Activated CD4-positive, alpha-beta memory T cell treated with anti-CD3 and anti-CD28 coated beads, Interleukin-2, amount 10 ng/mL, durations not matched to agents 7 days and 5 days (primary cell): Measurements from ENCODE around the gene FNBP1. TPM values are rescaled to one million over a fixed set of nuclear protein-coding genes. Genes with fewer than 3 reads are reported as not detected.
A peak's percentile ranks its signal among the peaks of the same experiment; 100 is the strongest.

Source experiments
- CTCF ChIA-PET: fragments of 350-600 bp; sonication (Branson Sonifier 250); formaldehyde crosslinking; loops from one replicate; lab custom pipeline; 2021; ENCODE audit warnings: antibody characterized with exemption, inconsistent platforms; lab: Charles Lee
- POLR2A ChIA-PET: fragments of 350-600 bp; sonication (Branson Sonifier 250); formaldehyde crosslinking; loops from one replicate; lab custom pipeline; 2021; ENCODE audit warnings: antibody characterized with exemption; lab: Charles Lee
- DNase-seq: peaks from one replicate; pipeline ENCODE4 v3.0.0-alpha.2; 2020
- H3K27ac Mint-ChIP-seq: one replicate; pipeline ENCODE4 v1.8.0; 2021; ENCODE audit warnings: mild to moderate bottlenecking, mixed read lengths
- H3K27me3 Mint-ChIP-seq: one replicate; pipeline ENCODE4 v1.8.0; 2021; ENCODE audit warnings: mixed read lengths
- H3K36me3 Mint-ChIP-seq: one replicate; pipeline ENCODE4 v1.8.0; 2021; ENCODE audit warnings: low read depth, mixed read lengths
- H3K4me1 Mint-ChIP-seq: one replicate; pipeline ENCODE4 v1.8.0; 2021; ENCODE audit warnings: mixed read lengths
- H3K4me3 Mint-ChIP-seq: one replicate; pipeline ENCODE4 v1.8.0; 2021; ENCODE audit warnings: mild to moderate bottlenecking, mixed read lengths
- H3K9me3 Mint-ChIP-seq: one replicate; pipeline ENCODE4 v1.8.0; 2021; ENCODE audit warnings: mixed read lengths
- total RNA-seq, 2 experiments: library from RNA; stranded (reverse); gene quantifications; one replicate each; pipeline ENCODE4 v1.2.3, GENCODE V29; 2021

FNBP1 gene
- total RNA-seq, 2 experiments from 2014 or later = 208 to 213 TPM

DNA sequence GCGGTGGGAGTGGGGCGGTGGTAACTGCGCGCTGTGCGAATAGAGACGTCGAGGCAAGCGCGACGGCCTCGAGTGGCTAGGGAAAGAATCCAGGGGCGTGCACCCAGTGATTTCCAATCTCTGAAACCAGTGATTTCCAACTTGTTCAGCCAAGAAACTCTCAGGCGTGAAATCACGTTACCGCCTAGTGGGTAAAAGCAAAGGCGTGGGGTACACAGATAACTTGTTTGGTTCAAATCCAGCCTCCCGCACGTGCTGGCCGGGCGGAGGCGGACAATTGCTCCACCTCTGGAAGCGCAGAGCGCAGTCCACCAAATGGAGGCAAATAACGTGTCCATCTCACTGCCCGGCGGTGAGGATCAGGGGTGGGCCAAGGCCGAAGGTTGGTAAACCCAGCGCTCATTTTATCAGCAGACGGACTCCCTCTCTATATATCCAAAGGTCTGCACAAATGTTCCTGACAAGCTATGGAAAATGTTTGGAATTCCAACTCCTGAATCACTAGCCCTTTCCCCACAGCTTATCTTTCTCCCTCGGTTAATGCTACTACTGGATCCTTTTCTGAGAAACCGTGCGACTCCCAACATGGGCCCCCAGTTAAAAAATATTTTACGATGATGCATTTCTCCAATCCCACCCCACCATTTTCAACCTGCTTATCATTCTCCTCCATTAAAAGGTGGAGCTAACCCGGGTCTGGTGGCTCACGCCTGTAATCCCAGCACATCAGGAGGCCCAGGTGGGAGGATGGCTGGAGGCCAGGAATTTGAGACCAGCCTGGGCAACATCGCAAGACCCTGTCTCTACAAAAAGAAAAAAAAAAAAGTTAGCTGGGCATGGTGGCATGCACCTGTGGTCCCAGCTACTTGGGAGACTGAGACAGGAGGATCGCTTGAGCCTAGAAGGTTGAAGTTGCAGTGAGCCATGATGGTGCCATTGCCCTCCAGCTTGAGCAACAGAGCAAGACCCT lies 950 bp upstream of the FNBP1 start:
- Mint-ChIP-seq H3K4me3 (peak overlapping the region; percentile 90), H3K4me1 (peaks cover 42% of the 10 kb centered on the region), H3K27ac (peak overlapping the region; percentile 89), H3K9me3 (no peaks in the 10 kb centered on the region), H3K27me3 (no peaks in the 10 kb centered on the region), H3K36me3 (peaks cover 17% of the 10 kb centered on the region)
- ChIA-PET CTCF (interaction anchor here (0.6 to 1.5 kb wide), 7 partner anchors 10 to 179 kb away, joined by 3 to 9 read pairs (median 8); partner anchors contain the start of gene GPR107), POLR2A (interaction anchor here (0.6 to 14.8 kb wide), 22 partner anchors 9 to 1688 kb away, joined by 3 to 403 read pairs (median 4); partner anchors contain the start of genes C9orf78, GPR107 and USP20)
- DNase-seq = no peak

- POLR2A ChIA-PET = interaction anchor here (0.7 to 14.8 kb wide), 21 partner anchors 8 to 175 kb away, joined by 3 to 403 read pairs (median 11); partner anchors contain the start of gene GPR107
- no peaks in the 10 kb centered on the region for H3K27me3 Mint-ChIP-seq
- peak overlapping the region; percentile 90 for H3K4me3 Mint-ChIP-seq
- peak overlapping the region; percentile 91 for H3K27ac Mint-ChIP-seq
- H3K9me3 Mint-ChIP-seq = no peaks in the 10 kb centered on the region
- DNase-seq = no peak
- H3K36me3 Mint-ChIP-seq = peaks cover 22% of the 10 kb centered on the region
- peaks cover 50% of the 10 kb centered on the region for H3K4me1 Mint-ChIP-seq
- CTCF ChIA-PET = interaction anchor here (1.2 to 2.5 kb wide), 5 partner anchors 11 to 177 kb away, joined by 3 to 9 read pairs (median 5); partner anchors contain the start of gene GPR107
Measured at GRCh38 chr9:130042406-130042884, 544 bp downstream of the FNBP1 start.

DNA sequence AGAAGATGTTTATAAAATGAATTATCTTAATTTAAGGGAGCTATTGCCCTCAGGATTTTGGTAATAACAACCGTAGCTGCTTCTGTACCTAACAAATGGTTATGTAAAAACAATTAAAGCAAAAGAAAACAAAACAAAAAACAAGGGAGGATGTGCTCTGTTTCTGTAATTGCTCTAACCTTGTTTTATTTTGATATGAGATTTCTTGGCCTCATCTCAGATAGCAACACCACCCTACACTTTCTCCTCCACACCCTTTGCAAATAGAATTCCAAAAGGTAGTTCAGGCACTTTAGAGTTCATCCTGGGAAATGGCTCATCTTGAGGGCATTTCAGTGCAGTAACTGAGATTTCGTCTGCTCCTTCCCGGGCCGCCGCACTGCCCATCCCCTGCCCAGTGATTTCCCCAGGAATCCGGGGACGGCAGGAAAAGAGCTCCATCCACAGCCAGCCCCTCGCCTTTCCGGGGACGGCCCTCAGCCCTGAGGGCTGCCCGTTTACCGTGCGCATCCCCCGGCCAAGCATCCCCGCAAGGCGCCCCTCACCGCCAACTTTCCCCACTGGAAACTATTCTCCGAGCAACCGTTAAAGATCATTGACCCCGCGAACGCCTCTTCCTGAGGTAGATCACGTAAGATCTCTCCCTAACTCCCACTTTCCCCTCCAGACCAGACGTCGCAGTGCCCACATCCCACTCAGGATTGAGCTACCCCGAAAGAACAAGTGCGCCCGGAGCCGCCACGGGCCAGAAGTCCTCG lies 1.2 kb downstream of the FNBP1 start:
- CTCF ChIA-PET = interaction anchor here (1.2 to 2.5 kb wide), 4 partner anchors 12 to 157 kb away, joined by 4 to 9 read pairs (median 6); partner anchors contain the start of gene GPR107
- Mint-ChIP-seq H3K27me3 (no peaks in the 10 kb centered on the region), H3K4me3 (peak overlapping the region; percentile 90), H3K9me3 (no peaks in the 10 kb centered on the region), H3K27ac (peak overlapping the region; percentile 91), H3K36me3 (peaks cover 28% of the 10 kb centered on the region), H3K4me1 (peaks cover 56% of the 10 kb centered on the region)
- DNase-seq = no peak
- POLR2A ChIA-PET = interaction anchor here (0.7 to 14.8 kb wide), 21 partner anchors 7 to 1232 kb away, joined by 3 to 403 read pairs (median 13); partner anchors contain the start of gene GPR107

GRCh38 chr9:130040984-130041647 lies 1.9 kb downstream of the FNBP1 start:
- no peak for DNase-seq
- H3K4me1 Mint-ChIP-seq = peaks cover 60% of the 10 kb centered on the region
- CTCF ChIA-PET = interaction anchor here (0.7 to 3.4 kb wide), 5 partner anchors 13 to 156 kb away, joined by 3 to 27 read pairs (median 8); partner anchors contain the start of gene GPR107
- no peaks in the 10 kb centered on the region for H3K9me3 Mint-ChIP-seq
- no peaks in the 10 kb centered on the region for H3K27me3 Mint-ChIP-seq
- peak overlapping the region; percentile 90 for H3K4me3 Mint-ChIP-seq
- peak overlapping the region; percentile 91 for H3K27ac Mint-ChIP-seq
- peaks cover 34% of the 10 kb centered on the region for H3K36me3 Mint-ChIP-seq
- POLR2A ChIA-PET = interaction anchor here (0.7 to 14.8 kb wide), 24 partner anchors 10 to 1233 kb away, joined by 3 to 403 read pairs (median 15); partner anchors contain the start of gene GPR107

- ChIA-PET POLR2A (interaction anchor here (0.7 to 14.8 kb wide), 25 partner anchors 10 to 236 kb away, joined by 3 to 403 read pairs (median 14); partner anchors contain the start of gene GPR107), CTCF (interaction anchor here (0.6 to 3.4 kb wide), 15 partner anchors 10 to 237 kb away, joined by 3 to 27 read pairs (median 4); no protein-coding TSS in a partner anchor)
- Mint-ChIP-seq H3K27ac (peak overlapping the region; percentile 91), H3K9me3 (no peaks in the 10 kb centered on the region), H3K36me3 (peaks cover 44% of the 10 kb centered on the region), H3K4me1 (peaks cover 62% of the 10 kb centered on the region), H3K4me3 (peak overlapping the region; percentile 90), H3K27me3 (no peaks in the 10 kb centered on the region)
- no peak for DNase-seq
Measured at GRCh38 chr9:130039528-130040147, 3.4 kb downstream of the FNBP1 start.

GRCh38 chr9:130036099-130036498 lies 6.9 kb downstream of the FNBP1 start:
- no peak for DNase-seq
- Mint-ChIP-seq H3K9me3 (no peaks in the 10 kb centered on the region), H3K4me1 (peaks cover 77% of the 10 kb centered on the region), H3K36me3 (peaks cover 52% of the 10 kb centered on the region), H3K27ac (peak overlapping the region; percentile 91), H3K4me3 (peak overlapping the region; percentile 90), H3K27me3 (no peaks in the 10 kb centered on the region)
- ChIA-PET CTCF (interaction anchor here (0.9 to 2.4 kb wide), 2 partner anchors 9 to 147 kb away, joined by 4 to 7 read pairs; no protein-coding TSS in a partner anchor), POLR2A (interaction anchor here (0.8 to 14.8 kb wide), 10 partner anchors 8 to 146 kb away, joined by 3 to 403 read pairs (median 8); partner anchors contain the start of gene FNBP1)

- Mint-ChIP-seq H3K4me3 (peak overlapping the region; percentile 34), H3K4me1 (peaks cover 82% of the 10 kb centered on the region), H3K27ac (peak overlapping the region; percentile 91), H3K9me3 (no peaks in the 10 kb centered on the region), H3K27me3 (no peaks in the 10 kb centered on the region), H3K36me3 (peaks cover 48% of the 10 kb centered on the region)
- no peak for DNase-seq
- ChIA-PET CTCF (interaction anchor here (0.7 to 2.4 kb wide), 6 partner anchors 18 to 148 kb away, joined by 3 to 7 read pairs (median 4); no protein-coding TSS in a partner anchor), POLR2A (interaction anchor here (0.9 to 14.8 kb wide), 15 partner anchors 8 to 144 kb away, joined by 3 to 403 read pairs (median 7); partner anchors contain the start of gene FNBP1)
Measured at GRCh38 chr9:130034570-130034969, 8.4 kb downstream of the FNBP1 start.

DNA sequence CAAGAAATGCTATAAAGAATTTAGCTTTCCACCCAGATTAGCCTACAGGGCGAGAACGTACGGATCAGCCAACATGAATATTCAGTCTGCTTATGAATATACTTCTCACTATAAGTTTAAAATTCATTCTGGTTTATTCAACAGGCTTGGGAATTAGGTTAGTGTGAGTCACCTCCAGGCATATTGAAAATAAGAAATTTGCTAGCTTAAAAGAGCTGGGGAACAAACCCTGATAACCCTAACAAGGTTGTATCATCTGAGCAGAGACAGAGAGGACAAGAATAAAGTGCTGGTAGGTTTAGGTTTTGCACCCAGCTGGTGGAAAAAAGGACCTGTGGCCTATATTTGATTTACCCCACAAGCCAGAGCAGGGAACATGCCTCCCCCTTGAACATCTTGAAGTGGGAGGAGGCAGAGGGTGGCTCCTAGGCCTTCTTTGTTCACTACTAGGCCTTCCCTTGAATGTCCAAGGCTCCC lies 12.3 kb downstream of the FNBP1 start:
- Mint-ChIP-seq H3K27ac (peak overlapping the region; percentile 88), H3K4me3 (no peak overlapping the region), H3K9me3 (no peaks in the 10 kb centered on the region), H3K36me3 (peaks cover 45% of the 10 kb centered on the region), H3K27me3 (no peaks in the 10 kb centered on the region), H3K4me1 (peaks cover 93% of the 10 kb centered on the region)
- POLR2A ChIA-PET = interaction anchor here (0.8 to 7.0 kb wide), 17 partner anchors 10 to 145 kb away, joined by 3 to 119 read pairs (median 7); partner anchors contain the start of genes FNBP1 and GPR107
- CTCF ChIA-PET = interaction anchor here (0.8 to 3.9 kb wide), 5 partner anchors 9 to 73 kb away, joined by 3 to 22 read pairs (median 3); no protein-coding TSS in a partner anchor
- DNase-seq = no peak

DNA sequence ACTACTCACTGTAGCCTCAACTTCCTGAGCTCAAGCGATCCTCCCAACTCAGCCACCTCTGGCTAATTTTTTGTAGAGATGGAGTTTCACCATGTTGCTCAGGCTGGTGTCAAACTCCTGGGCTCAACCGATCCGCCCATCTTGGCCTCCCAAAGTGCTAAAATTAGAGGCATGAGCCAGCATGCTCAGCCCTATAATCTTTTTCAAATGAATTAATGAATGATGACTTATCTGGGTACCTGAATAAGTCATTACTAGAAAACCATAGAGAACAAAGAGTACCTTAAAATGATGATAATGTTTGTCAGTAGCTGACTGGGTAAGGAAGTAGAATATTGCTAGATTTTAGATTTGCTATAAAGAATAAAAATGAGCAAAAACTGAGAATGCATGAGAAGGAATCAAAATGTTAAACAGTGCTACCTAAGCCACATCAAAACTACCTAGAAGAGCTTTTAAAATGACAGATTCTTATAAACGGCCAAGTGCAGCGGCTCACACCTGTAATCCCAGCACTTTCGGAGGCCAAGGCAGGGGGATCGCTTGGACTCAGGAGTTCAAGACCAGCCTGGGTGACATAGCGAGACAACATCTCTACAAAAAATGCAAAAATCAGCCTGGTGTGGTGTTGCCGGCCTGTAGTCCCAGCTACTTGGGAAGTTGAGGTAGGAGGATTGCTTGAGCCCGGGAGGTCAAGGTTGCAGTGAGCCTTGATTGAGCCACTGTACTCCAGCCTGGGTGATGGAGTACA lies 13.6 kb downstream of the FNBP1 start:
- Mint-ChIP-seq H3K4me1 (peaks cover 90% of the 10 kb centered on the region), H3K4me3 (peak overlapping the region; percentile 39), H3K27me3 (no peaks in the 10 kb centered on the region), H3K27ac (peak overlapping the region; percentile 88), H3K36me3 (peaks cover 42% of the 10 kb centered on the region), H3K9me3 (no peaks in the 10 kb centered on the region)
- ChIA-PET POLR2A (interaction anchor here (0.7 to 7.0 kb wide), 20 partner anchors 9 to 143 kb away, joined by 3 to 119 read pairs (median 8); partner anchors contain the start of genes FNBP1 and GPR107), CTCF (interaction anchor here (0.6 to 3.9 kb wide), 5 partner anchors 9 to 74 kb away, joined by 3 to 22 read pairs (median 5); no protein-coding TSS in a partner anchor)
- peak; percentile 53 for DNase-seq
